Osteoblast (primary cell): ENCODE results near the gene SPATS2. TPM values are rescaled to one million over a fixed set of nuclear protein-coding genes. Genes with fewer than 3 reads are reported as not detected.
"Not testable (repeated sequence)": the region's sequence is repeated elsewhere in the genome, so short reads cannot be mapped to it uniquely, and the experiment has no call there.

ENCODE experiments used
- DNase-seq: peaks from one replicate; pipeline ENCODE4 v3.0.0; 2011; ENCODE audit warnings: low spot score, mixed read lengths; ENCODE audit not compliant: insufficient read length; ENCODE audit errors: missing footprints
- H2AFZ ChIP-seq: 2 replicates; pipeline ENCODE4 v1.6.0; 2011; ENCODE audit warnings: mild to moderate bottlenecking, low read length
- H3K27ac ChIP-seq: 2 replicates; pipeline ENCODE4 v1.5.1; 2011; ENCODE audit warnings: mild to moderate bottlenecking, low read depth, low read length, moderate library complexity
- H3K27me3 ChIP-seq: 2 replicates; pipeline ENCODE4 v1.6.0; 2012; ENCODE audit warnings: mild to moderate bottlenecking, control low read depth, inconsistent platforms, low read length, moderate library complexity; ENCODE audit not compliant: insufficient read depth
- H3K36me3 ChIP-seq: 2 replicates; pipeline ENCODE4 v1.5.1; 2011; ENCODE audit warnings: mild to moderate bottlenecking, low read length, control low read depth, moderate library complexity; ENCODE audit not compliant: insufficient read depth
- H3K4me1 ChIP-seq: 2 replicates; pipeline ENCODE4 v1.5.1; 2011; ENCODE audit warnings: mild to moderate bottlenecking, low read length, control low read depth, moderate library complexity; ENCODE audit not compliant: insufficient read depth
- H3K4me2 ChIP-seq: 2 replicates; pipeline ENCODE4 v1.6.0; 2011; ENCODE audit warnings: mild to moderate bottlenecking, low read length; ENCODE audit not compliant: insufficient read depth
- H3K4me3 ChIP-seq: fragments of 200-600 bp; sonication (generic); 3 replicates; pipeline ENCODE4 v1.5.1; 2012; ENCODE audit warnings: mild to moderate bottlenecking, low read length, inconsistent platforms; ENCODE audit not compliant: insufficient read depth
- H3K79me2 ChIP-seq: 2 replicates; pipeline ENCODE4 v1.6.0; 2012; ENCODE audit warnings: mild to moderate bottlenecking, low read length, control low read depth, inconsistent platforms; ENCODE audit not compliant: insufficient read depth
- H3K9me3 ChIP-seq: 2 replicates; pipeline ENCODE4 v1.5.1; 2011; ENCODE audit warnings: low read depth, low read length, control low read depth
- H4K20me1 ChIP-seq: 2 replicates; pipeline ENCODE4 v1.6.0; 2012; ENCODE audit warnings: mild to moderate bottlenecking, low read length, control low read depth; ENCODE audit not compliant: insufficient read depth
- total RNA-seq: library from RNA; depleted of rRNA; stranded (reverse); fragments of >200 nt; gene quantifications from 2 replicates; pipeline ENCODE4 v1.2.3, GENCODE V29; 2012
- TF ChIP-seq, protein P1 (sequence below): IDR thresholded peaks from 2 replicates; pipeline ENCODE4 v1.5.1; 2011; ENCODE audit warnings: mild to moderate bottlenecking, low read depth, low read length, moderate library complexity; ENCODE audit errors: extremely low read depth

SPATS2 gene
- total RNA-seq = 23.3 and 25.7 TPM in 2 replicates

DNA sequence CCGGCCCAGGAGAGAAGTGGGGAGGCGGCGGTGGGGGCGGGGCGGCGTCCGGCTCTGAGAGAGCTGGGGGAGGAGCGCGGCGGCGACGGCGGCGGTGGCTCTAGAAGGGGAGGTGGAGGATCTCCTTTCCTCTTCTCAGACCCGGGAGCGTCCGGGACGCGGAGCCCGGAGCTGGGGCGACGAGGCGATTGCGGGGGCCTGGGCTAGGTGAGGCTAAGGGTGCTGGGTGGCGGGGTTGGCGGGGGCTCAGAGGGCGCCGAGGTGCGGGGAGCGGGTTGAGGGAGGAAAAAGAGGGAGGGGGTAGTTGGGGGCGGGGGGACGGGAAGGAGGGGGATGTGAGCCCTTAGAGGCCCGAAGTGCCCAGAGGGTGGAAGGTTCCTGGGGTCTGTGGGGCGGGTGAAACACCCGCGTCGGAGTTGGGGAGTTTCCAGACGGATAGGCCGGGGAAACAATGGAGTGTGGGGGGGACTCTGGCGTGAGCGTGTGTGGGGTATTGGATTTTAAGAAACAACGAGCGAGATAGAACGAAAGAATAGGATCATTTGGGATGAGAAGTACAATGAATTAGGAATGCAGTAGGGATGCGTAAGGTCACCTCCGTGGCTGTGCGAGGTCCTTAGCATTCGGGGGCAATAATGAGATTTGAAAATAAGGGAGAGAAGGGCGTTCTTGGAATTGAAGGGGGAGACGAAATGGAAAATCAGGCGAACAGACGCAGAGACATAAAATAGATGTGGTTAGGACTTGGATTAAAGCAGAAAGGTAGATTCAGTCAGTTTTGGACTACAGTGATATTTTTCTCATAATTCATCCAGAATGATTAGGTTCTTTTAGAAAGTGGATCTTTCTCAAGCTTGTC lies at the start of gene SPATS2:
TSS of gene SPATS2 (plus strand) at position 82 of the 859 bp plus-strand sequence. CDS start 93,551 bp downstream, outside the sequence.
- no peaks in the 10 kb centered on the region for H3K36me3 ChIP-seq
- H3K4me1 ChIP-seq = peaks cover 33% of the 10 kb centered on the region
- peaks cover 31% of the 10 kb centered on the region for H4K20me1 ChIP-seq
- H3K27me3 ChIP-seq = no peaks in the 10 kb centered on the region
- H3K4me2 ChIP-seq = peak within 1 kb of the TSS; percentile 96
- peak within 1 kb of the TSS; percentile 97 for H3K4me3 ChIP-seq
- H2AFZ ChIP-seq = peak within 1 kb of the TSS; percentile 99
- TF ChIP-seq, protein P1, sequence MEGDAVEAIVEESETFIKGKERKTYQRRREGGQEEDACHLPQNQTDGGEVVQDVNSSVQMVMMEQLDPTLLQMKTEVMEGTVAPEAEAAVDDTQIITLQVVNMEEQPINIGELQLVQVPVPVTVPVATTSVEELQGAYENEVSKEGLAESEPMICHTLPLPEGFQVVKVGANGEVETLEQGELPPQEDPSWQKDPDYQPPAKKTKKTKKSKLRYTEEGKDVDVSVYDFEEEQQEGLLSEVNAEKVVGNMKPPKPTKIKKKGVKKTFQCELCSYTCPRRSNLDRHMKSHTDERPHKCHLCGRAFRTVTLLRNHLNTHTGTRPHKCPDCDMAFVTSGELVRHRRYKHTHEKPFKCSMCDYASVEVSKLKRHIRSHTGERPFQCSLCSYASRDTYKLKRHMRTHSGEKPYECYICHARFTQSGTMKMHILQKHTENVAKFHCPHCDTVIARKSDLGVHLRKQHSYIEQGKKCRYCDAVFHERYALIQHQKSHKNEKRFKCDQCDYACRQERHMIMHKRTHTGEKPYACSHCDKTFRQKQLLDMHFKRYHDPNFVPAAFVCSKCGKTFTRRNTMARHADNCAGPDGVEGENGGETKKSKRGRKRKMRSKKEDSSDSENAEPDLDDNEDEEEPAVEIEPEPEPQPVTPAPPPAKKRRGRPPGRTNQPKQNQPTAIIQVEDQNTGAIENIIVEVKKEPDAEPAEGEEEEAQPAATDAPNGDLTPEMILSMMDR = no peak
- H3K9me3 ChIP-seq = no peaks in the 10 kb centered on the region
- H3K27ac ChIP-seq = peak within 1 kb of the TSS; percentile 72
- peaks cover 56% of the 10 kb centered on the region for H3K79me2 ChIP-seq
- no peak for DNase-seq

DNA sequence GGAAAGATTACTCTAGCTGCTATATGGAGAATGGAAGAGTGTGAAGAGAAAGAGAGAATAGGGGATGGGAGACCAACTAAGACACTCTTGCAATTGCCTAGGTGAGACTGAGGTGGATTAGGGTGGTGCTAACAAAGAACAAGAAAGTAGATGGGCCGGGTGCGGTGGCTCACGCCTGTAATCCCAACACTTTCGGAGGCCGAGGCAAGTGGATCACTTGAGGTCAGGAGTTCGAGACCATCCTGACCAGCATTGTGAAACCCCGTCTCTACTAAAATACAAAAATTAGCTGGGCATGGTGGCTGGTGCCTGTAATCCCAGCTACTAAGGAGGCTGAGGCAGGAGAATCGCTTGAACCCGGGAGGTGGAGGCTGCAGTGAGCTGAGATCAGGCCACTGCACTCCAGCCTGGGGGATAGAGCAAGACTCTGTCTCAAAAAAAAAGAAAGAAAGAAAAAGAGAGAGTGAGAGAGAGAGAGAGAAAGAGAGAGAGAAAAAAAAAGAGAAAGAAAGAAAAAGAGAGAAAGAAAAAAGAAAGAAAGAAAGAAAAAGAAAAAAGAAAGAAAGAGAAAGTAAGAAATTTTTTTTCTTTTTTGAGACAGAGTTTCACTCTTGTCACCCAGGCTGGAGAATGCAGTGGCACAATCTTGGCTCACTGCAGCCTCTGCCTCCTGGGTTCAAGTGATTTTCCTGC lies 46.7 kb upstream of the SPATS2 start:
- DNase-seq = peak; percentile 17
- not testable (repeated sequence) for H3K9me3 ChIP-seq, H3K4me3 ChIP-seq, H3K27ac ChIP-seq, H3K36me3 ChIP-seq, H3K4me2 ChIP-seq, H2AFZ ChIP-seq, H4K20me1 ChIP-seq, H3K27me3 ChIP-seq
- peaks cover 15% of the 10 kb centered on the region for H3K79me2 ChIP-seq
- H3K4me1 ChIP-seq = peaks cover 19% of the 10 kb centered on the region

DNA sequence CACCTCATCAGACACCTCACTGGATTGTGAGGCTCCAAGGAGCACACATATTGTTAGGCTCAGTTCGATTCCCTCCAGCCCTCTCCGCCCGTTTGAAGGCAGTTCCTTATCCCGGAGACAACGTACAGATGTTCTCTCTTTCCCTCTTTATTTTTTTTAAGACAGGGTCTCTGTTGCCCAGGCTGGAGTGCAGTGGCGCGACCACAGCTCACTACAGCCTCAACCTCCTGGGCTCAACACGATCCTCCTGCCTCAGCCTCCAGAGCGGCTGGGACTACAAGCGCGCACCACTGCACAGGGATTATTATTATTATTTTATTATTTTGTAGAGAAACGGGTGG lies 44.9 kb upstream of the SPATS2 start:
- Histone ChIP-seq H3K36me3 (no peaks in the 10 kb centered on the region), H3K27me3 (no peaks in the 10 kb centered on the region), H3K79me2 (peaks cover 15% of the 10 kb centered on the region), H3K4me1 (peaks cover 19% of the 10 kb centered on the region), H3K9me3 (no peaks in the 10 kb centered on the region), H3K27ac (peak overlapping the region; percentile 65), H2AFZ (peak overlapping the region; percentile 98), H4K20me1 (no peaks in the 10 kb centered on the region), H3K4me2 (peak overlapping the region; percentile 94), H3K4me3 (peak overlapping the region; percentile 89)
- TF ChIP-seq, protein P1 = no peak
- no peak for DNase-seq

DNA sequence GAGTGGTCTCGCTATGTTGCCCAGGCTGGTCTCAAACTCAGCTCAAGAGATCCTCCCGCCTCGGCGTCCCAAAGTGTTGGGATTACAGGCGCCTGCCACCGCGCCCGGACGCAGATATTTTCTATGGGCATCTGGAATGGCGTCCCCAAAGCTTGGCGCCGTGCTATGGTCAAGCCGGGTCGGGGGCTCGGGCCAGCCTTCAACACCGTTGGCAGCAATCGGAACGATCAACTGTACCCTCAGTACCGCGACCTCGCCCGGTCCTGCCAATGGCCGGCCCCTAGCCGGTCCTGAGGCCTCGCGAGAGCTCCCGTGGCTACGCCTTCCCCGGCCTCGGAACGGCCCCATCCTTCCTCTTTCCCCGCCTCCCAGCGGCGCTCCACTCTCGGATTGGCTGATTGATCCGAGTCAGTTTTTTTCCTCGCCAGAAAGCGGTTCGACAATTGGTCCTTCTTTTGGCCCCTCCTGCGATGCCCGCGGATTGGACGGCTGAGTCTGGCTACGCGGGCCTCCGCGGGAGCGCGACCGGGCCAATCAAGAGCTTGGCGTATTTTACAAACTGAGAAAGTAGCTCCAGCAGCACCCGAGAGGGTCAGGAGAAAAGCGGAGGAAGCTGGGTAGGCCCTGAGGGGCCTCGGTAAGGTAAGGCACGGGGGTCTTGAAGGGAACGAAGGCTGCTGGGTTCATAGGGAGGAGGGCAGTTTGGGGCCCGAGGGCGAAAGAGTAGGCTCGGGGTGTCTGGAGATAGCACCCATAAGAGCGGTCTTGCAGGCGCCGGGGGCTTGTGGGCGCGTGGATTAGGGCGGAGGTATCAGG lies 44.3 kb upstream of the SPATS2 start, which contains the start of gene TROAP:
TSS of gene TROAP (plus strand) at position 548 of the 816 bp plus-strand sequence. CDS start 354 bp downstream, outside the sequence.
- H3K27me3 ChIP-seq = no peaks in the 10 kb centered on the region
- H2AFZ ChIP-seq = peak within 1 kb of the TSS; percentile 100
- peaks cover 19% of the 10 kb centered on the region for H3K4me1 ChIP-seq

More for the DNA sequence above, 44.3 kb upstream of the SPATS2 start, which contains the start of gene TROAP:
- peak within 1 kb of the TSS; percentile 94 for H3K4me2 ChIP-seq
- DNase-seq = peak; percentile 99
- H3K79me2 ChIP-seq = peaks cover 15% of the 10 kb centered on the region
- no peaks in the 10 kb centered on the region for H3K36me3 ChIP-seq
- peak within 1 kb of the TSS; percentile 65 for H3K27ac ChIP-seq
- peak within 1 kb of the TSS; percentile 89 for H3K4me3 ChIP-seq
- H3K9me3 ChIP-seq = no peaks in the 10 kb centered on the region
- no peaks in the 10 kb centered on the region for H4K20me1 ChIP-seq
- TF ChIP-seq, protein P1 = no peak
